Fibroblast of pulmonary artery (primary cell): ENCODE measurements around the gene LPXN.

Experiments
- DNase-seq: peaks from one replicate; pipeline ENCODE4 v3.0.0-alpha.2; 2010; ENCODE audit warnings: low read depth
- H3K4me3 ChIP-seq: replicated peaks from 2 replicates; pipeline ENCODE4 v1.5.1; 2011; ENCODE audit warnings: low read depth, mild to moderate bottlenecking, control low read depth, low read length, moderate library complexity
- CTCF ChIP-seq: IDR thresholded peaks from 2 replicates; pipeline ENCODE4 v1.5.1; 2011; ENCODE audit warnings: mild to moderate bottlenecking, control low read depth, low read length, inconsistent platforms; ENCODE audit errors: missing control alignments

Gene LPXN

GRCh38 chr11:58524232-58525036 lies 51.2 kb downstream of the LPXN start:
- H3K4me3 ChIP-seq: peak overlapping the region; percentile 20
- peak; percentile 90 for TF ChIP-seq CTCF
- DNase-seq: peak; percentile 91

GRCh38 chr11:58513747-58514367 lies 61.8 kb downstream of the LPXN start:
- peak; percentile 80 for DNase-seq
- peak; percentile 76 for TF ChIP-seq CTCF

GRCh38 chr11:58511636-58512035 lies 64.0 kb downstream of the LPXN start:
- no peak overlapping the region for H3K4me3 ChIP-seq
- DNase-seq: no peak
- TF ChIP-seq CTCF: no peak

More at GRCh38 chr11:58513747-58514367, 61.8 kb downstream of the LPXN start:
- no peak overlapping the region for H3K4me3 ChIP-seq

GRCh38 chr11:58509748-58510147 lies 65.9 kb downstream of the LPXN start:
- no peak overlapping the region for H3K4me3 ChIP-seq
- no peak for TF ChIP-seq CTCF
- no peak for DNase-seq

GRCh38 chr11:58508814-58509213 lies 66.8 kb downstream of the LPXN start:
- no peak for DNase-seq
- TF ChIP-seq CTCF: no peak
- no peak overlapping the region for H3K4me3 ChIP-seq

- TF ChIP-seq CTCF: no peak
- H3K4me3 ChIP-seq: no peak within 1 kb of the TSS
- DNase-seq: no peak
These were observed 67.7 kb downstream of the LPXN start, which contains the start of gene OR5B21 for GRCh38 chr11:58508005-58508404. OR5B21 (minus strand) TSS chr11:58508105; CDS start chr11:58508105, 0 bp downstream.
